CD14-positive monocyte (primary cell): ENCODE measurements around the gene PWWP2B. TPM values are rescaled to one million over a fixed set of nuclear protein-coding genes. Genes with fewer than 3 reads are reported as not detected.

Source experiments
- DNase-seq, 3 donors: peaks; one replicate each; pipeline ENCODE4 v3.0.0-alpha.2; 2011 to 2022
- H2AFZ ChIP-seq: 2 replicates; pipeline ENCODE4 v1.6.0; 2012; ENCODE audit warnings: mild to moderate bottlenecking, low read depth, low read length, inconsistent platforms; ENCODE audit not compliant: insufficient read depth, poor library complexity, severe bottlenecking
- H3K27ac ChIP-seq, 2 donors: 1 replicate in 1 of 2; 2 replicates in 1 of 2; pipeline ENCODE4 v1.5.1; 2012 to 2013; ENCODE audit warnings: low read length in 2 of 2, control low read depth in 1 of 2, inconsistent platforms in 1 of 2, low read depth in 1 of 2, mild to moderate bottlenecking in 1 of 2
- H3K27me3 ChIP-seq, 2 donors: one replicate each; pipeline versions ENCODE4 v1.6.0 to v1.6.1; 2011 to 2013; ENCODE audit warnings: low read length in 2 of 2; ENCODE audit not compliant: control insufficient read depth in 2 of 2, insufficient read depth in 2 of 2
- H3K36me3 ChIP-seq, 2 donors: replicated peaks in 1 of 2; 1 replicate in 1 of 2; 2 replicates in 1 of 2; pipeline versions ENCODE4 v1.5.1 to v1.6.1; 2012 to 2013; ENCODE audit warnings: low read length in 2 of 2, control low read depth in 1 of 2, inconsistent platforms in 1 of 2, mild to moderate bottlenecking in 1 of 2; ENCODE audit not compliant: insufficient read depth in 2 of 2, control insufficient read depth in 1 of 2
- H3K4me1 ChIP-seq, 2 donors: 1 replicate in 1 of 2; 2 replicates in 1 of 2; pipeline versions ENCODE4 v1.5.1 to v1.6.1; 2012 to 2013; ENCODE audit warnings: low read length in 2 of 2, control low read depth in 1 of 2, inconsistent platforms in 1 of 2, mild to moderate bottlenecking in 1 of 2, moderate library complexity in 1 of 2; ENCODE audit not compliant: insufficient read depth in 2 of 2, control insufficient read depth in 1 of 2
- H3K4me2 ChIP-seq: replicated peaks from 2 replicates; pipeline ENCODE3; 2012; ENCODE audit warnings: low read length, moderate library complexity, mild to moderate bottlenecking; ENCODE audit not compliant: poor library complexity, severe bottlenecking; ENCODE audit errors: extremely low read depth
- H3K4me3 ChIP-seq, 3 experiments: fragments of 200-600 bp in 1 of 3; sonication (generic) in 1 of 3; replicated peaks in 1 of 3; 1 replicate in 2 of 3; 2 replicates in 1 of 3; pipeline ENCODE4 v1.5.1; 2011 to 2013; ENCODE audit warnings: low read length in 3 of 3, mild to moderate bottlenecking in 3 of 3, control low read depth in 2 of 3, low read depth in 2 of 3, inconsistent platforms in 1 of 3, moderate library complexity in 1 of 3
- H3K79me2 ChIP-seq: 2 replicates; pipeline ENCODE4 v1.6.0; 2012; ENCODE audit warnings: mild to moderate bottlenecking, control low read depth, inconsistent platforms, low read length, moderate library complexity; ENCODE audit not compliant: insufficient read depth
- H3K9ac ChIP-seq: 2 replicates; pipeline ENCODE4 v1.6.0; 2017; ENCODE audit warnings: low read length, mild to moderate bottlenecking; ENCODE audit not compliant: insufficient read depth, poor library complexity, severe bottlenecking
- H3K9me3 ChIP-seq, 2 donors: replicated peaks in 1 of 2; 1 replicate in 1 of 2; 2 replicates in 1 of 2; pipeline versions ENCODE4 v1.5.1 to v1.6.1; 2012 to 2013; ENCODE audit warnings: low read length in 2 of 2, control low read depth in 1 of 2; ENCODE audit not compliant: control insufficient read depth in 1 of 2, insufficient read depth in 1 of 2
- H4K20me1 ChIP-seq: 2 replicates; pipeline ENCODE4 v1.6.0; 2012; ENCODE audit warnings: mild to moderate bottlenecking, low read length, control low read depth, moderate library complexity; ENCODE audit not compliant: insufficient read depth
- H3K27ac Mint-ChIP-seq, 7 donors: one replicate each; pipeline ENCODE4 v1.8.0; 2020; ENCODE audit warnings: mild to moderate bottlenecking in 7 of 7, mixed read lengths in 7 of 7, moderate library complexity in 6 of 7, inconsistent platforms in 2 of 7
- H3K27me3 Mint-ChIP-seq, 3 donors: one replicate each; pipeline ENCODE4 v1.8.0; 2021 to 2022; ENCODE audit warnings: low read depth in 3 of 3, mild to moderate bottlenecking in 3 of 3, mixed read lengths in 3 of 3, moderate library complexity in 3 of 3, inconsistent platforms in 1 of 3
- H3K36me3 Mint-ChIP-seq, 2 donors: one replicate each; pipeline ENCODE4 v1.8.0; 2020; ENCODE audit warnings: mixed read lengths in 2 of 2, inconsistent platforms in 1 of 2, mild to moderate bottlenecking in 1 of 2
- H3K4me1 Mint-ChIP-seq: one replicate; pipeline ENCODE4 v1.8.0; 2020; ENCODE audit warnings: mild to moderate bottlenecking, mixed read lengths
- H3K4me3 Mint-ChIP-seq, 2 donors: one replicate each; pipeline ENCODE4 v1.8.0; 2020; ENCODE audit warnings: mild to moderate bottlenecking in 2 of 2, mixed read lengths in 2 of 2, moderate library complexity in 1 of 2
- H3K9me3 Mint-ChIP-seq, 7 donors: one replicate each; pipeline ENCODE4 v1.8.0; 2020 to 2022; ENCODE audit warnings: mixed read lengths in 7 of 7, mild to moderate bottlenecking in 6 of 7, moderate library complexity in 6 of 7, inconsistent platforms in 2 of 7
- WGBS: methylation state at CpG from one replicate; pipeline ENCODE4 v1.1.5; 2013; ENCODE audit warnings: missing lambda C conversion rate; ENCODE audit not compliant: insufficient coverage; 5-methylcytosine and 5-hydroxymethylcytosine counted together
- intact Hi-C, 2 donors: fragments of 100-400 bp; cut with micrococcal nuclease; formaldehyde crosslinking; loops; one replicate each; pipeline versions ENCODE4 v1.15.0 to v1.15.1; 2023
- polyA plus RNA-seq, 3 donors: library from polyadenylated mRNA; depleted of rRNA in 1 of 3; unstranded in 2 of 3; stranded (reverse) in 1 of 3; fragments of 300-500 nt in 2 of 3; fragments of >200 nt in 1 of 3; fragmentation: Illumina TruSeq in 2 of 3; gene quantifications; 1 replicate in 2 of 3; 2 replicates in 1 of 3; pipeline ENCODE4 v1.2.3, GENCODE V29; 2012 to 2021
- TF ChIP-seq, protein P1 (sequence below): fragments of 200-600 bp; IDR thresholded peaks from one replicate; pipeline ENCODE4 v1.8.0; 2022; ENCODE audit warnings: antibody characterized with exemption, mild to moderate bottlenecking

PWWP2B gene
- polyA plus RNA-seq, 3 donors: 2.4 to 6.9 (median 2.7) TPM

- Histone ChIP-seq H3K27ac (no peak overlapping the region), H3K4me1 (peaks cover 74 to 79% of the 10 kb centered on the region in 2 donors)
- TF ChIP-seq, protein P1, sequence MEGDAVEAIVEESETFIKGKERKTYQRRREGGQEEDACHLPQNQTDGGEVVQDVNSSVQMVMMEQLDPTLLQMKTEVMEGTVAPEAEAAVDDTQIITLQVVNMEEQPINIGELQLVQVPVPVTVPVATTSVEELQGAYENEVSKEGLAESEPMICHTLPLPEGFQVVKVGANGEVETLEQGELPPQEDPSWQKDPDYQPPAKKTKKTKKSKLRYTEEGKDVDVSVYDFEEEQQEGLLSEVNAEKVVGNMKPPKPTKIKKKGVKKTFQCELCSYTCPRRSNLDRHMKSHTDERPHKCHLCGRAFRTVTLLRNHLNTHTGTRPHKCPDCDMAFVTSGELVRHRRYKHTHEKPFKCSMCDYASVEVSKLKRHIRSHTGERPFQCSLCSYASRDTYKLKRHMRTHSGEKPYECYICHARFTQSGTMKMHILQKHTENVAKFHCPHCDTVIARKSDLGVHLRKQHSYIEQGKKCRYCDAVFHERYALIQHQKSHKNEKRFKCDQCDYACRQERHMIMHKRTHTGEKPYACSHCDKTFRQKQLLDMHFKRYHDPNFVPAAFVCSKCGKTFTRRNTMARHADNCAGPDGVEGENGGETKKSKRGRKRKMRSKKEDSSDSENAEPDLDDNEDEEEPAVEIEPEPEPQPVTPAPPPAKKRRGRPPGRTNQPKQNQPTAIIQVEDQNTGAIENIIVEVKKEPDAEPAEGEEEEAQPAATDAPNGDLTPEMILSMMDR: no peak
Measured at GRCh38 chr10:132414402-132415016, 17.5 kb downstream of the PWWP2B start.

GRCh38 chr10:132415255-132415654 lies 18.3 kb downstream of the PWWP2B start:
- H2AFZ ChIP-seq: no peak overlapping the region
- 100% methylated on average over 5 of the region's 5 CpGs for WGBS
- peaks cover 78 to 83% of the 10 kb centered on the region in 2 donors for H3K4me1 ChIP-seq
- no peak for DNase-seq
- TF ChIP-seq, protein P1: no peak
- H3K4me3 ChIP-seq: no peak overlapping the region
- no peak overlapping the region for H3K9ac ChIP-seq
- peaks cover 0 to 2% (median 0%) of the 10 kb centered on the region in 7 donors for H3K9me3 Mint-ChIP-seq
- H3K36me3 ChIP-seq: peaks cover 14 to 22% of the 10 kb centered on the region in 2 donors
- peaks cover 24 to 35% of the 10 kb centered on the region in 2 donors for H3K36me3 Mint-ChIP-seq
- H3K27me3 ChIP-seq: no peaks in the 10 kb centered on the region
- peaks cover 70% of the 10 kb centered on the region for H3K4me1 Mint-ChIP-seq
- peak overlapping the region in 1 of 2 donors; percentile 84 for H3K27ac ChIP-seq
- peaks cover 10% of the 10 kb centered on the region for H4K20me1 ChIP-seq
- H3K4me3 Mint-ChIP-seq: no peak overlapping the region
- no peaks in the 10 kb centered on the region for H3K9me3 ChIP-seq
- peaks cover 0 to 4% (median 0%) of the 10 kb centered on the region in 3 donors for H3K27me3 Mint-ChIP-seq
- intact Hi-C loops: no loop called here
- H3K79me2 ChIP-seq: peaks cover 80% of the 10 kb centered on the region
- H3K27ac Mint-ChIP-seq: peak overlapping the region in 4 of 7 donors; percentile 1 to 64 (median 32)
- H3K4me2 ChIP-seq: no peak overlapping the region

More at GRCh38 chr10:132414402-132415016, 17.5 kb downstream of the PWWP2B start:
- Histone ChIP-seq H3K9me3 (no peaks in the 10 kb centered on the region), H3K4me3 (no peak overlapping the region), H3K9ac (no peak overlapping the region), H3K36me3 (peaks cover 14 to 22% of the 10 kb centered on the region in 2 donors), H4K20me1 (peaks cover 12% of the 10 kb centered on the region), H3K4me2 (no peak overlapping the region), H3K79me2 (peaks cover 83% of the 10 kb centered on the region), H2AFZ (no peak overlapping the region), H3K27me3 (no peaks in the 10 kb centered on the region)
- Mint-ChIP-seq H3K27ac (peak overlapping the region in 2 of 7 donors; percentile 1 to 2), H3K9me3 (no peaks in the 10 kb centered on the region), H3K4me1 (peaks cover 70% of the 10 kb centered on the region), H3K27me3 (peaks cover 0 to 4% (median 0%) of the 10 kb centered on the region in 3 donors), H3K36me3 (peaks cover 31 to 42% of the 10 kb centered on the region in 2 donors), H3K4me3 (no peak overlapping the region)
- 97% methylated on average over 20 of the region's 21 CpGs for WGBS
- no peak for DNase-seq
- intact Hi-C loops: loop anchor here in 1 of 2 donors (5.0 kb wide), 1 partner anchor 33 kb away; no protein-coding TSS in a partner anchor
